Coronary artery (tissue), 2 donors: Measurements from ENCODE around the gene SEC24C.
"Not testable (repeated sequence)": the region's sequence is repeated elsewhere in the genome, so short reads cannot be mapped to it uniquely, and the experiment has no call there.

ENCODE experiments used
- DNase-seq: peaks from one replicate; pipeline ENCODE4 v3.0.0-alpha.2; 2017; ENCODE audit warnings: low spot score
- H3K27ac ChIP-seq, 2 donors: fragments of 200-600 bp; sonication (generic); one replicate each; pipeline ENCODE4 v1.5.1; 2016 to 2019
- H3K4me3 ChIP-seq: fragments of 200-600 bp; sonication (generic); 2 replicates; pipeline ENCODE4 v1.5.1; 2016; ENCODE audit warnings: mild to moderate bottlenecking, moderate library complexity
- TF ChIP-seq, protein P1 (sequence below): fragments of 200-600 bp; sonication (generic); IDR thresholded peaks from one replicate; pipeline ENCODE4 v1.5.1; 2019; ENCODE audit warnings: antibody characterized with exemption

SEC24C gene, protein sequence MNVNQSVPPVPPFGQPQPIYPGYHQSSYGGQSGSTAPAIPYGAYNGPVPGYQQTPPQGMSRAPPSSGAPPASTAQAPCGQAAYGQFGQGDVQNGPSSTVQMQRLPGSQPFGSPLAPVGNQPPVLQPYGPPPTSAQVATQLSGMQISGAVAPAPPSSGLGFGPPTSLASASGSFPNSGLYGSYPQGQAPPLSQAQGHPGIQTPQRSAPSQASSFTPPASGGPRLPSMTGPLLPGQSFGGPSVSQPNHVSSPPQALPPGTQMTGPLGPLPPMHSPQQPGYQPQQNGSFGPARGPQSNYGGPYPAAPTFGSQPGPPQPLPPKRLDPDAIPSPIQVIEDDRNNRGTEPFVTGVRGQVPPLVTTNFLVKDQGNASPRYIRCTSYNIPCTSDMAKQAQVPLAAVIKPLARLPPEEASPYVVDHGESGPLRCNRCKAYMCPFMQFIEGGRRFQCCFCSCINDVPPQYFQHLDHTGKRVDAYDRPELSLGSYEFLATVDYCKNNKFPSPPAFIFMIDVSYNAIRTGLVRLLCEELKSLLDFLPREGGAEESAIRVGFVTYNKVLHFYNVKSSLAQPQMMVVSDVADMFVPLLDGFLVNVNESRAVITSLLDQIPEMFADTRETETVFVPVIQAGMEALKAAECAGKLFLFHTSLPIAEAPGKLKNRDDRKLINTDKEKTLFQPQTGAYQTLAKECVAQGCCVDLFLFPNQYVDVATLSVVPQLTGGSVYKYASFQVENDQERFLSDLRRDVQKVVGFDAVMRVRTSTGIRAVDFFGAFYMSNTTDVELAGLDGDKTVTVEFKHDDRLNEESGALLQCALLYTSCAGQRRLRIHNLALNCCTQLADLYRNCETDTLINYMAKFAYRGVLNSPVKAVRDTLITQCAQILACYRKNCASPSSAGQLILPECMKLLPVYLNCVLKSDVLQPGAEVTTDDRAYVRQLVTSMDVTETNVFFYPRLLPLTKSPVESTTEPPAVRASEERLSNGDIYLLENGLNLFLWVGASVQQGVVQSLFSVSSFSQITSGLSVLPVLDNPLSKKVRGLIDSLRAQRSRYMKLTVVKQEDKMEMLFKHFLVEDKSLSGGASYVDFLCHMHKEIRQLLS

DNA sequence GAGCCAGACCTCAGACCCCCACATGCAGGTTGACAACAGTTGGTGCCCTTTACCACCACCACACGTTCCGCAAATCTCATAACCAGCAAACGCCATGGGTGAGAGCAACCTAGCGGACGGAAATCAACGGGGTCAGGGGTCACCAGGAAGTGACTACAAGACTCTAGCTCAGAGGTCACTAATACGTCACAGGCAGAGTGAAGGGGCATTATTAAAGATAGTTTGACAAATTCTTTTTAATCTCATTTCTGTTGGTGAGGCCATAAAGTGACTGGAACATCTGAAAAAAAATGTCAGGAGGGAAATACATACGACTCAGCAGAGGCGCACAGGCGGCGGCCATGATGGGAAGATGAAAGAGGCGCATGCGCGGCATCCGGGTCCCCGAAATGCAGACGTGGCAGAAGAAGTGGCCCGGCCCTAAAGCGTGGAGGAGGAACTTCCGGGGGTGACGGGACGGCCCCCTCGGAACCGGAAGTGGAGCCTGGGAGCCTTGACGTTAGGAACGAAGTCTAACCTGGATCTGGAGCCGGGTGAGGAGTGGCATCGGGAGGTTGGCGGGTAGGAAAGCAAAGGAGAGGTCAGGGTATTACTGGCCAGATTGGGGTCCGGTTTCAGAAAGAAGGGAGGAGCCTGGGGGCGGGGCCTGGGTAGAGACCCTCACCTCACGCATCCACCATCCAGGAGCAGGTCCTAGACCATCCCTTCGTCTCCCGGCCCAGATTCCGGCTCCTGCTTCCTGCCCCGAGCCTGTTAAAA is at the start of gene SEC24C:
Gene SEC24C (plus strand): TSS at position 468 of the 759 bp plus-strand sequence. CDS start 2,461 bp downstream, outside the sequence.
- DNase-seq, result peak; percentile 98
- peak within 1 kb of the TSS; percentile 80 to 94 for H3K27ac ChIP-seq
- H3K4me3 ChIP-seq, result peak within 1 kb of the TSS; percentile 72
- TF ChIP-seq, protein P1, sequence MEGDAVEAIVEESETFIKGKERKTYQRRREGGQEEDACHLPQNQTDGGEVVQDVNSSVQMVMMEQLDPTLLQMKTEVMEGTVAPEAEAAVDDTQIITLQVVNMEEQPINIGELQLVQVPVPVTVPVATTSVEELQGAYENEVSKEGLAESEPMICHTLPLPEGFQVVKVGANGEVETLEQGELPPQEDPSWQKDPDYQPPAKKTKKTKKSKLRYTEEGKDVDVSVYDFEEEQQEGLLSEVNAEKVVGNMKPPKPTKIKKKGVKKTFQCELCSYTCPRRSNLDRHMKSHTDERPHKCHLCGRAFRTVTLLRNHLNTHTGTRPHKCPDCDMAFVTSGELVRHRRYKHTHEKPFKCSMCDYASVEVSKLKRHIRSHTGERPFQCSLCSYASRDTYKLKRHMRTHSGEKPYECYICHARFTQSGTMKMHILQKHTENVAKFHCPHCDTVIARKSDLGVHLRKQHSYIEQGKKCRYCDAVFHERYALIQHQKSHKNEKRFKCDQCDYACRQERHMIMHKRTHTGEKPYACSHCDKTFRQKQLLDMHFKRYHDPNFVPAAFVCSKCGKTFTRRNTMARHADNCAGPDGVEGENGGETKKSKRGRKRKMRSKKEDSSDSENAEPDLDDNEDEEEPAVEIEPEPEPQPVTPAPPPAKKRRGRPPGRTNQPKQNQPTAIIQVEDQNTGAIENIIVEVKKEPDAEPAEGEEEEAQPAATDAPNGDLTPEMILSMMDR, result no peak

DNA sequence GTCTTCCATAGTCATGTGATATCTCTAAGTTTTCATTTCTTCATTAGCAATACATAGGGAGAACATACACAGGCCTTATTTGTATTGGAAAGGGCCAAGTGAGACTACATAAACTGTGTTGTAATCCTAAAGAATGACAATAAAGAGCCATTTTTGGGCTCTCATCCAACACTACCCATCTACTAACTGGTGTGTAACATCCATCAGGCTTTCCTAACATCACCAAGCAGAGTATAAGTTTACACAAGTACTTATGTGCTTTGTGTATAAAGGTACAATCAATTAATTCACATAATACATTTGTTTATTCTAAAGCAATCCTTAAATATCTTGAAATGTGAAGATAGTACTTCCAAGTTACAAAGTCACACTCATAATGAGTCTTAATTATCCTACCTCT is 48.9 kb upstream of the SEC24C start:
- H3K27ac ChIP-seq, H3K4me3 ChIP-seq, DNase-seq: not testable (repeated sequence)

DNA sequence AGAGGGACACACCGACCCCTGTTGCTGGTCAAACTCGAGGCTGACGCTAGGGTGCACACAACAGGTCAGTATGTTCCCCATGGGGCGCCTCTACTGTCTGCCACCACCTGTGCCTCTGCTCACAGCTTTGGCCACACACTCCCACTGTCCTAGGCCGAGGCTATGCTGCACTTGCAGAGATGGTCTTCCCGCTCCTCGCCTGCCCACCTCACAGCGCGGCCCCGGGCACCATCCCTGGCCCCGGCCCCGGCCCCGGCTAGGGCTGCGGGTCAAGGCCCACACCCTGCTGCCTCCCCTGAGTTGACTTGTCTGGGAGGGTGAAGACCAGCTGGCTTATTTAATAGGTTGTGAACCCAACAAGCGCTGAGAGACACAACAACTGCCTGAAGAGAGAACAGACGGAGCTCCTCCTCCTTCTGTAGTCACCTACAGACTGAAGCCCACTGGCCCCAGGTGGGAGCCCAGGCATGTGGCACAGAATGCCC is 46.5 kb upstream of the SEC24C start, which contains the start of gene AGAP5:
Gene AGAP5 (minus strand): TSS at position 435 of the 485 bp plus-strand sequence. CDS start 354 bp downstream, at position 81.
- H3K27ac ChIP-seq, DNase-seq, H3K4me3 ChIP-seq: not testable (repeated sequence)

DNA sequence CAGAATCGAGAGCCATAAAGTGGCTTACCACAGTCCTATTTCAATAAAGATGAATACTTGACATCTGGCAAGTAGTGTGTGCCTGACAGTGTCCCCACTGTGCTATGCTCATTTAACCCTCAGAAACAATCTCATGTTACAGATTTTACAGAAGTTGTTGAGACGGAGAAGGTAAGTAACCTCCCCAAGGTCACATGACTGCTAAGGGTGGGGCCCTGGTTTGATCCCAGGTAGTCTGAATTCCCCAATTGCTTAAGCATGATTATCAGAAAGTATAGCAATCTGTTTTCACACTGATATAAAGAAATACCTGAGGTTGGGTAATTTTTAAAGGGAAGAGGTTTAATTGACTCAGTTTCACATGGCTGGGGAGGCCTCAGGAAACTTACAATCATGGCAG is 45.4 kb upstream of the SEC24C start:
- not testable (repeated sequence) for H3K27ac ChIP-seq, DNase-seq, H3K4me3 ChIP-seq

DNA sequence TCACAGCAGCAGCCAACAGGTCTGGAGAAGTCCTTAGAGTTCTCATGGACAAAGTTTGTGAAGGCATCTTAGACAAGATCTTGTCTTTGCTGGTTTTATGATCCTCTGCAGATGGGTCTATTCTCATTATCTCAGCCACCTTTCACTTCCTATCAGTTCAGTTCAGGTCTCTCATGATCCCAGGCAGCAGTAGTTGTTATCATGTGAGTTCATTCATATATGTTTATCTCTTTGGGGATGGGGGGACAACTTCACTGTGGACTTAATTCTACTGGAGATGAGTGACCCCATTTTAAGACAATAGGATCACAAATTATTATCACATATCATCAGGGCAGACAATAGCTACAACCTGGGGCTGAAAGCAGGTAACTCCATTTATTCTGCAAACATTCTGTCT is 40.2 kb upstream of the SEC24C start:
- H3K27ac ChIP-seq, H3K4me3 ChIP-seq, DNase-seq: not testable (repeated sequence)

DNA sequence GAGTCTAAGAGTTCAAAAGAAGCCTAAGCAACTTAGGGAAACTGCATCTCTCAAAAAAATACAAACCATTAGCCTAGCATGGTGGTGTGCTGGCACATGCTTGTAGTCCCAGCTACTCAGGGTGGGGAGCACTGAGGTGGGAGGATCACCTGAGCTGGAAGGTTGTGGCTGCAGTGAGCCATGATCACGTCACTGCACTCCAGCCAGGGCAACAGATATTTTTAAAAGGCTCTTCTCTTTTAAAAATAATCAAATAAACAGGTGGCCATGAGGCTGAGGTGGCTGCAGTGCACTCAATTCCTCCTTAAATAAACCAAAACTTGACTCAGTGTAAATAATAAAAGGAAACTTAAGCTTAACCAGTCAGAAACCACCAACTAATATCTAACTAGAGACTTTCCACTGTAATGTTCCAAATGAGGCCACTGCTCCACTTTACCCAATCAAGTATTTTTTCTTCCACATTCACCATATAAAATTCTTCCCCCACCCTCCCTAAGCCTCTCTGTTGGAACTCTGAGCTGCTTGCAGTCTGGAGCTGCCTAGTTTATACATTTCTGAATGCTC is 38.6 kb upstream of the SEC24C start:
- not testable (repeated sequence) for H3K27ac ChIP-seq, DNase-seq, H3K4me3 ChIP-seq

DNA sequence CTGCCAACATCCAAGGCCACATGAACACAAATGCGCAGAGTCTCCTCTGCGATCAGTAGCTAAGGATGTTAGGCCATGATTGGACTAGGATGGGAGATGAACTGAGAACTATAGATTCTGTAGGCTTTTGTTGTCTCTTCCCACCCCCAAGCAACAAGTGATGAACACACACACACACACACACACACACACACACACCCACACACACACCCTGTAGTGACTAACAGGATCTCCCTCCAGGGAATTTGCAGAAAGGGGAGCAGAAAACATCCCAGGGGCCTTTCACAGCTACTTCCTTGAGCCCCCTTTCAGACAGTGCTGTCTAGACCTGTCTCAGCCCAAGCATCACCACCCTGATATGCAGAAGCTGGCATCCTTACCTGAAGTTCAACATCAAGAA is 37.7 kb upstream of the SEC24C start:
- not testable (repeated sequence) for DNase-seq, H3K4me3 ChIP-seq, H3K27ac ChIP-seq

DNA sequence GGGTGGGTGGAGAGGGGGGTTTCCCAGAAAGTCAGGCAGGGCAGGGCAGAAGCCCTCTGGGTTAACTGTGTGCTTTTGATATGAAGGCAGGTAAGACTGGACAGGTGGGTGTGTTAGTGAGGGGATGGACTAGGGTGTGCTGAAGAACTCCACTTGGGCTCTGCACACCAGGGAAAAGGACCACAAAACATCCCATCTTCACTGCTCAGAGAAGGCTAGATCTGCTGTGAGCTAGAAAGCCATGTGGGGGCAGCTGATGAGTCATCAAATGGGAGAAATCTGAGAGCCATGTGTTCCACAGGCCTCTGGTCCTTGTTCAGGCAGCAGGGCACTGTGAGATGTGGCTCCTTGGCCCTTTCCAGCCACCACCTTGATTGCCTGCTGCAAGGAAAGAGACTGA is 36.5 kb upstream of the SEC24C start:
- not testable (repeated sequence) for DNase-seq, H3K4me3 ChIP-seq, H3K27ac ChIP-seq

DNA sequence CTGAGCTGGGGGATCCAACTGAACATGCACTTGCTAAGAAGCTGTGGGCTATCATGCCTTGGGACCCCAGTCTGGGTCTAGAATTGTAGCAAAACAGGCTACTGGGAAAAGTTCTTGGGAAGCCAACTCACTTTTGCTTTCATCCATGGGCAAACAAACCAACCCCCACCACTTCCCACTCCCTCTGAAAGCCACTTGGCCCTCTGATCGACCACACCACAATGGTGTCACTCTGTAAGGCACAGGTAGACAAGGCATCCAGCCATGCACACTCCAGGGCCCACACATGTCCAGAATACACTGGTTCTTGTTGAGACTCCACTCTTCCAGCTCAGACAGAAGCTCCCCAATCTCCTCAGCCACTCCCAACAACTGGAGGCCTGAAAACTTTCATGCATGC is 36.0 kb upstream of the SEC24C start:
- H3K27ac ChIP-seq, result not testable (repeated sequence)

DNA sequence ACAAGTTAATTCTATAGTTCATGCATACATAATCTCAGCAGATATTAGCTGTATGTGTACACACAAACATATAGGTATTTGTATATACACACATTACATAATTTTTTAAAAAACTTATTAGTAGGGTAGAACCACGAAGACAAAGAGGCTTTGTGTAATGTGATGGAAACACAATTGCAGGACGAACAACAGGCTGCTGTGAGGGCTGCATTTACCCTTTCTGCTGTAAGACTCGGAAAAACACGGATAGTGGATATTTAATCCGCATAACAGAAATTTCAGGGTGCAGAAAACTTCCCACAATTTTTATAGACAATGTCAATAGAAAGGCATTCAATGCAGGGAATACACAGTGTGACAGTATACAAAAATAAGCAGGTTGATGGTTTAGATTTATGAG is 32.5 kb upstream of the SEC24C start:
- not testable (repeated sequence) for H3K4me3 ChIP-seq, DNase-seq, H3K27ac ChIP-seq

More for the DNA sequence above, 36.0 kb upstream of the SEC24C start:
- DNase-seq, H3K4me3 ChIP-seq: not testable (repeated sequence)

DNA sequence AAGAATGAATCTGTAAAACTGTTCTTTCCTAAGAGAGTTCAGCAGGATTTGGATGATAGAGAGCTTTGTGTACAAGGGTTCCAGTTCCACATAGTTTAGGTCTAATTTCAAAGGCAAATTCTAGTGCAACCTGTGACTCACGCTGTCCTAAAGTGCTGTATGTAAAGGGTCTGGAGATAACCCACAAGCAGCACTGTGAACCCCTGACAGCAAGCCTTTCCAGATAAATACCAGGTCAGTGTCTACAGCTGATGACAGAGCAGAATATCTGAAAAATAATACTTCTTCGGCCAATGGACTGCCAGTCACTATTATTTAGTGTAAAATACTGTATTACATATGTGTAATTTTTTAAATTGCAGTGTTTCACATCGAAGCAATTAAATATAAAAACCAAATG is 30.3 kb upstream of the SEC24C start:
- not testable (repeated sequence) for H3K27ac ChIP-seq, H3K4me3 ChIP-seq, DNase-seq

DNA sequence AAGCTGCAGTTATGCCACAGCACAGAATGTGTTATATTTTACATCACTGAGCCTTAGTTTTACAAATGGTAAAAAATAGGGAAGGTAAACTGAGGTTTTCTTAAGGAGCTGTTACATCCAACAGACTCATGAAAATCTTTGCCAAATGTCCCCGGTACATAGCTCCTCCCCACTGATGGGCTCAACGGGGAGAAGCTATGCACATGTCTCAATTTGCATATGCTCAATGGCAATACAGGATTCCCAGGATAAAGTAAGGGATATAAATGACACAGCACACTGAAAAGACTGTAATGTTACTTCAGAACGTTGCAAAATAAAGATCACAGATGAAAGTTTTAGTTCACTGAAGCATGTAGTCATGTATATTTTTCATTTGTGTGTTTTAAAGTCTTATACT is 29.7 kb upstream of the SEC24C start:
- DNase-seq, result not testable (repeated sequence)

DNA sequence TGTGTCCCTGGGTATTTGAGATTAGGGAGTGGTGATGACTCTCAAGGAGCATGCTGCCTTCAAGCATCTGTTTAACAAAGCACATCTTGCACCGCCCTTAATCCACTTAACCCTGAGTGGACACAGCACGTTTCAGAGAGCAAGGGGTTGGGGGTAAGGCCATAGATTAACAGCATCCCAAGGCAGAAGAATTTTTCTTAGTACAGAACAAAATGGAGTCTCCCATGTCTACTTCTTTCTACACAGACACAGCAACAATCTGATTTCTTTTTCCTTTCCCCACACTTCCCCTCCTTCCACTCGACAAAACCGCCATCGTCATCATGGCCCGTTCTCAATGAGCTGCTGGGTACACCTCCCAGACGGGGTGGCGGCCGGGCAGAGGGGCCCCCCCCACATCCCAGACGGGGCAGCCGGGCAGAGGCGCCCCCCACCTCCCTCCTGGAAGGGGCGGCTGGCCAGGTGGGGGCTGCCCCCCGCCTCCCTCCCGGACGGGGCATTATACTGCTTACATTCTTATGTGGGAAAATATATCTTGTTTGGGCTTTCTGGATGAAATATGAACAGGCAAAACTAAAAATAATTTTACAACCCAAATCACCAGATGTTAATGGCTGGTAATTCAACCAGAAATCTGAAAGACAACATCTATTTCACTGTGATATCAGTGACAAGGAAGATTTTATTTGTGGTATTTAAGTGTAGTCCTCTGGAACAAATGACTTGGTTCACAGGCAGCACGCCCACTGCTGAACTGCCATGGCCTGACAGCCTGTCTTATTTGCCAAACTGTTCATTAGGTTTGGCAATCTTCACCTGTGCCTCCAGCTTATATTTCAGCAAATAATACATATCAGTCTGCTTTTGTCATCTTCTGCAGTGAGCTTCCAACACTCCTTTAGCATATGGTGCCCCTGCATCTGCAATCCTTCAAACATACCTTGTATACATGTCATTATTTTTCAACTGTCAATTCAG is 28.7 kb upstream of the SEC24C start:
- not testable (repeated sequence) for DNase-seq, H3K4me3 ChIP-seq, H3K27ac ChIP-seq

More for the DNA sequence above, 29.7 kb upstream of the SEC24C start:
- not testable (repeated sequence) for H3K27ac ChIP-seq, H3K4me3 ChIP-seq
